CD4-positive, alpha-beta T cell treated with Interleukin-15 for 1 hour (primary cell): ENCODE data around the gene UBE2D2.
"Not testable (repeated sequence)": the region's sequence is repeated elsewhere in the genome, so short reads cannot be mapped to it uniquely, and the experiment has no call there.

Experiments
- DNase-seq: peaks from one replicate; pipeline ENCODE4 v3.0.0-alpha.2; 2020

UBE2D2 gene

GRCh38 chr5:139549162-139549894 is 11.8 kb upstream of the UBE2D2 start:
- no peak for DNase-seq

- DNase-seq: not testable (repeated sequence)
Observed at GRCh38 chr5:139550051-139550872, 10.9 kb upstream of the UBE2D2 start.

- DNase-seq: no peak
Observed at GRCh38 chr5:139551191-139551889, 9.8 kb upstream of the UBE2D2 start.

GRCh38 chr5:139552893-139553575 is 8.1 kb upstream of the UBE2D2 start:
- no peak for DNase-seq

- DNase-seq: no peak
Observed at GRCh38 chr5:139554264-139554663, 6.9 kb upstream of the UBE2D2 start.

GRCh38 chr5:139557811-139558210 is 3.3 kb upstream of the UBE2D2 start:
- DNase-seq: no peak

GRCh38 chr5:139561655-139562451 is 714 bp downstream of the UBE2D2 start:
- peak; percentile 36 for DNase-seq

- DNase-seq: no peak
Observed at GRCh38 chr5:139562847-139563246, 1.7 kb downstream of the UBE2D2 start.

GRCh38 chr5:139565411-139566305 is 4.5 kb downstream of the UBE2D2 start:
- peak; percentile 73 for DNase-seq

- DNase-seq: no peak
Observed at GRCh38 chr5:139566611-139567010, 5.5 kb downstream of the UBE2D2 start.

GRCh38 chr5:139569270-139569955 is 8.3 kb downstream of the UBE2D2 start:
- no peak for DNase-seq

- DNase-seq: no peak
Observed at GRCh38 chr5:139571543-139571942, 10.4 kb downstream of the UBE2D2 start.

- no peak for DNase-seq
Observed at GRCh38 chr5:139571966-139572365, 10.8 kb downstream of the UBE2D2 start.

- peak; percentile 19 for DNase-seq
Observed at GRCh38 chr5:139574641-139575312, 13.6 kb downstream of the UBE2D2 start.

GRCh38 chr5:139575313-139575646 is 14.1 kb downstream of the UBE2D2 start:
- no peak for DNase-seq

- no peak for DNase-seq
Observed at GRCh38 chr5:139575751-139576150, 14.6 kb downstream of the UBE2D2 start.

- no peak for DNase-seq
Observed at GRCh38 chr5:139577689-139578290, 16.7 kb downstream of the UBE2D2 start.

GRCh38 chr5:139578325-139578724 is 17.2 kb downstream of the UBE2D2 start:
- no peak for DNase-seq

- DNase-seq: not testable (repeated sequence)
Observed at GRCh38 chr5:139582181-139582580, 21.0 kb downstream of the UBE2D2 start.
